H1 (cell line): ENCODE results near the gene TACSTD2. TPM values are rescaled to one million over a fixed set of nuclear protein-coding genes. Genes with fewer than 3 reads are reported as not detected.

ENCODE experiments used
- CTCF ChIA-PET: fragments of 300-600 bp; sonication (Branson Sonifier 250); formaldehyde crosslinking; loops from one replicate; lab custom pipeline; 2021; ENCODE audit not compliant: partially characterized antibody; lab: Charles Lee
- POLR2A ChIA-PET: fragments of 300-600 bp; sonication (Branson Sonifier 250); formaldehyde crosslinking; loops from one replicate; lab custom pipeline; 2021; ENCODE audit warnings: inconsistent platforms; ENCODE audit not compliant: partially characterized antibody; lab: Charles Lee
- DNase-seq, 2 experiments: peaks; one replicate each; pipeline versions ENCODE4 v3.0.0 to v3.0.0-alpha.2; 2010 to 2022; ENCODE audit warnings: low spot score in 2 of 2, low read depth in 1 of 2, mixed read lengths in 1 of 2
- FAIRE-seq: peaks from 2 replicates; lab custom pipeline; 2011; peaks lifted over from hg19 to GRCh38; lab: Jason Lieb, UNC
- H2AFZ ChIP-seq: 2 replicates; pipeline ENCODE4 v1.8.1; 2012; ENCODE audit warnings: low read length, inconsistent platforms
- H2AK5ac ChIP-seq: 2 replicates; pipeline ENCODE4 v1.6.1; 2013; ENCODE audit warnings: low read depth, low read length
- H2BK120ac ChIP-seq: replicated peaks from 2 replicates; pipeline ENCODE3; 2013; ENCODE audit warnings: low read depth, low read length, inconsistent platforms
- H2BK12ac ChIP-seq: 2 replicates; pipeline ENCODE4 v1.6.1; 2013; ENCODE audit warnings: low read depth, low read length
- H2BK15ac ChIP-seq: 2 replicates; pipeline ENCODE4 v1.6.1; 2013; ENCODE audit warnings: low read length
- H2BK20ac ChIP-seq: 2 replicates; pipeline ENCODE4 v1.6.1; 2013; ENCODE audit warnings: low read length
- H2BK5ac ChIP-seq: 2 replicates; pipeline ENCODE4 v1.6.1; 2013; ENCODE audit warnings: low read depth, low read length
- H3K14ac ChIP-seq: 2 replicates; pipeline ENCODE4 v1.6.1; 2013; ENCODE audit warnings: inconsistent platforms; ENCODE audit not compliant: insufficient read length
- H3K18ac ChIP-seq: 2 replicates; pipeline ENCODE4 v1.6.1; 2013; ENCODE audit warnings: low read length; ENCODE audit errors: extremely low read depth
- H3K23ac ChIP-seq: 2 replicates; pipeline ENCODE4 v1.6.1; 2013; ENCODE audit warnings: inconsistent platforms; ENCODE audit not compliant: insufficient read length
- H3K23me2 ChIP-seq: 2 replicates; pipeline ENCODE4 v1.6.1; 2013; ENCODE audit warnings: low read depth, low read length
- H3K27ac ChIP-seq: 2 replicates; pipeline ENCODE4 v1.6.1; 2011; ENCODE audit warnings: low read depth, low read length, inconsistent platforms
- H3K27me3 ChIP-seq, 4 experiments: replicated peaks in 1 of 4; 1 replicate in 1 of 4; 2 replicates in 3 of 4; pipeline versions ENCODE4 v1.6.1 to v1.8.1; 2011 to 2013; ENCODE audit warnings: low read length in 3 of 4, mild to moderate bottlenecking in 3 of 4, inconsistent platforms in 2 of 4, mixed read lengths in 2 of 4, moderate library complexity in 1 of 4; ENCODE audit not compliant: control insufficient read depth in 3 of 4, insufficient read depth in 3 of 4; ENCODE audit errors: extremely low read depth in 1 of 4
- H3K36me3 ChIP-seq, 4 experiments: 2 replicates each; pipeline versions ENCODE4 v1.6.1 to v1.8.1; 2011 to 2013; ENCODE audit warnings: mild to moderate bottlenecking in 4 of 4, low read length in 3 of 4, moderate library complexity in 2 of 4, control low read depth in 1 of 4, inconsistent platforms in 1 of 4; ENCODE audit not compliant: insufficient read depth in 4 of 4, control insufficient read depth in 2 of 4
- H3K4ac ChIP-seq: replicated peaks from 2 replicates; pipeline ENCODE3; 2013; ENCODE audit warnings: low read length, low read depth, mixed read lengths, inconsistent platforms; ENCODE audit not compliant: insufficient read length
- H3K4me1 ChIP-seq, 4 experiments: replicated peaks in 1 of 4; 1 replicate in 1 of 4; 2 replicates in 3 of 4; pipeline versions ENCODE4 v1.6.1 to v1.8.1; 2011 to 2013; ENCODE audit warnings: low read length in 3 of 4, inconsistent platforms in 2 of 4, mixed read lengths in 1 of 4; ENCODE audit not compliant: insufficient read depth in 4 of 4, control insufficient read depth in 3 of 4
- H3K4me2 ChIP-seq, 2 experiments: 2 replicates each; pipeline versions ENCODE4 v1.6.1 to v1.8.1; 2011 to 2013; ENCODE audit warnings: low read depth in 2 of 2, low read length in 2 of 2, control low read depth in 1 of 2, inconsistent platforms in 1 of 2, mild to moderate bottlenecking in 1 of 2; ENCODE audit not compliant: insufficient read depth in 1 of 2
- H3K4me3 ChIP-seq, 4 experiments: fragments of 200-600, 300-600 bp in 1 of 4; sonication (generic), shearing (Covaris generic), sonication (Bioruptor Twin) in 1 of 4; 2 replicates each; pipeline versions ENCODE4 v1.5.1 to v1.8.1; 2011 to 2016; ENCODE audit warnings: low read length in 4 of 4, low read depth in 3 of 4, control low read depth in 2 of 4, inconsistent platforms in 2 of 4, mild to moderate bottlenecking in 2 of 4, mixed read lengths in 1 of 4, moderate library complexity in 1 of 4; ENCODE audit not compliant: insufficient read depth in 2 of 4; ENCODE audit errors: extremely low read depth in 1 of 4
- H3K56ac ChIP-seq: replicated peaks from 2 replicates; pipeline ENCODE3; 2013; ENCODE audit warnings: low read depth, mild to moderate bottlenecking, mixed read lengths, low read length, inconsistent platforms; ENCODE audit not compliant: insufficient read length
- H3K79me1 ChIP-seq: 2 replicates; pipeline ENCODE4 v1.6.1; 2013; ENCODE audit warnings: low read depth, low read length, control low read depth
- H3K79me2 ChIP-seq, 2 experiments: 2 replicates each; pipeline versions ENCODE4 v1.6.1 to v1.8.1; 2012 to 2013; ENCODE audit warnings: low read length in 2 of 2, mild to moderate bottlenecking in 2 of 2, inconsistent platforms in 1 of 2; ENCODE audit not compliant: insufficient read depth in 2 of 2, control insufficient read depth in 1 of 2
- H3K9ac ChIP-seq, 4 experiments: replicated peaks in 1 of 4; 1 replicate in 1 of 4; 2 replicates in 3 of 4; pipeline versions ENCODE4 v1.6.1 to v1.8.1; 2011 to 2013; ENCODE audit warnings: low read depth in 3 of 4, low read length in 3 of 4, control low read depth in 2 of 4, mild to moderate bottlenecking in 2 of 4, moderate library complexity in 2 of 4, inconsistent platforms in 1 of 4; ENCODE audit errors: extremely low read depth in 1 of 4
- H3K9me3 ChIP-seq, 2 experiments: 2 replicates each; pipeline versions ENCODE4 v1.6.1 to v1.8.1; 2012 to 2013; ENCODE audit warnings: mild to moderate bottlenecking in 2 of 2, moderate library complexity in 2 of 2, control low read depth in 1 of 2, inconsistent platforms in 1 of 2, low read depth in 1 of 2, low read length in 1 of 2, mixed read lengths in 1 of 2; ENCODE audit not compliant: insufficient read depth in 2 of 2
- H4K20me1 ChIP-seq, 2 experiments: replicated peaks in 1 of 2; 2 replicates each; pipeline versions ENCODE3 to v1.8.1; 2011 to 2013; ENCODE audit warnings: inconsistent platforms in 2 of 2, low read length in 2 of 2, mild to moderate bottlenecking in 1 of 2; ENCODE audit not compliant: insufficient read depth in 2 of 2, control insufficient read depth in 1 of 2
- H4K5ac ChIP-seq: 2 replicates; pipeline ENCODE4 v1.6.1; 2013; ENCODE audit warnings: low read length, low read depth, mixed read lengths, inconsistent platforms; ENCODE audit not compliant: insufficient read length
- H4K8ac ChIP-seq: 2 replicates; pipeline ENCODE4 v1.8.0; 2013; ENCODE audit warnings: mild to moderate bottlenecking, moderate library complexity, low read length, inconsistent platforms; ENCODE audit not compliant: insufficient read depth; ENCODE audit errors: extremely low read depth
- H4K91ac ChIP-seq: replicated peaks from 2 replicates; pipeline ENCODE3; 2013; ENCODE audit warnings: low read length, mixed read lengths, inconsistent platforms; ENCODE audit not compliant: insufficient read length
- BACH1 ChIP-seq: IDR thresholded peaks from 2 replicates; pipeline ENCODE4 v1.6.1; 2012; ENCODE audit warnings: low read length, improper control_type of control experiment
- CHD1 ChIP-seq: IDR thresholded peaks from 2 replicates; pipeline ENCODE4 v1.6.1; 2012; ENCODE audit warnings: low read depth, low read length, improper control_type of control experiment
- HDAC6 ChIP-seq: IDR thresholded peaks from one replicate; pipeline ENCODE4 v1.7.1; 2012; ENCODE audit warnings: low read depth, mild to moderate bottlenecking, inconsistent platforms, low read length, moderate library complexity
- PHF8 ChIP-seq: fragments of 200-600 bp; sonication (generic); conservative IDR thresholded peaks from 2 replicates; pipeline ENCODE4 v1.7.1; 2012; ENCODE audit warnings: low read depth, mild to moderate bottlenecking, inconsistent platforms, low read length, moderate library complexity
- RAD21 ChIP-seq, 2 experiments: IDR thresholded peaks in 1 of 2; conservative IDR thresholded peaks in 1 of 2; 2 replicates each; pipeline ENCODE4 v1.6.1; 2011; ENCODE audit warnings: low read depth in 2 of 2, low read length in 2 of 2, improper control_type of control experiment in 1 of 2, inconsistent platforms in 1 of 2, mild to moderate bottlenecking in 1 of 2, moderate library complexity in 1 of 2
- SAP30 ChIP-seq: fragments of 300-600 bp; sonication (generic); IDR thresholded peaks from 2 replicates; pipeline ENCODE4 v1.7.1; 2012; ENCODE audit warnings: low read length, moderate library complexity, mild to moderate bottlenecking, inconsistent platforms; ENCODE audit not compliant: insufficient read depth, insufficient replicate concordance
- SIRT6 ChIP-seq: IDR thresholded peaks from one replicate; pipeline ENCODE4 v1.7.1; 2012; ENCODE audit warnings: low read length, inconsistent platforms
- TBP ChIP-seq: IDR thresholded peaks from 2 replicates; pipeline ENCODE4 v1.6.1; 2011; ENCODE audit warnings: low read depth, low read length, improper control_type of control experiment
- WGBS, 2 experiments: shearing (Covaris generic) in 1 of 2; methylation state at CpG; one replicate each; pipeline versions ENCODE4 v1.1.6 to v1.1.7; 2013 to 2015; ENCODE audit warnings: low lambda C conversion rate in 2 of 2, mixed read lengths in 2 of 2, inconsistent platforms in 1 of 2, low coverage in 1 of 2, missing lambda C conversion rate in 1 of 2; ENCODE audit not compliant: insufficient replicate concordance in 2 of 2, insufficient coverage in 1 of 2, insufficient read length in 1 of 2; ENCODE audit errors: extremely low coverage in 1 of 2, missing lambda C conversion rate in 1 of 2; 5-methylcytosine and 5-hydroxymethylcytosine counted together
- polyA plus RNA-seq, 7 experiments: library from polyadenylated mRNA; depleted of rRNA in 3 of 7; stranded (reverse) in 5 of 7; unstranded in 2 of 7; fragments of >200 nt in 5 of 7; fragments of 200-250 nt in 2 of 7; gene quantifications; 1 replicate in 5 of 7; 2 replicates in 1 of 7; 4 replicates in 1 of 7; pipeline versions ENCODE4 v1.2.1 to v1.2.3, GENCODE V29; 2011 to 2013; ENCODE audit warnings: missing spikeins in 2 of 7, mixed read lengths in 2 of 7
- total RNA-seq: library from RNA; stranded (reverse); fragmentation: NEBNext Ultra II Directional; extraction: Animal tissue kit (Norgen Biotek cat#: 25700); gene quantifications from 2 replicates; pipeline ENCODE4 v1.2.1, GENCODE V29; 2021

The TACSTD2 gene
- total and polyA plus RNA-seq, 2 of the 8 experiments (the other 6 are each of a cell fraction or from before 2014, with no cell fraction given) = 0.76 to 0.85 TPM

DNA sequence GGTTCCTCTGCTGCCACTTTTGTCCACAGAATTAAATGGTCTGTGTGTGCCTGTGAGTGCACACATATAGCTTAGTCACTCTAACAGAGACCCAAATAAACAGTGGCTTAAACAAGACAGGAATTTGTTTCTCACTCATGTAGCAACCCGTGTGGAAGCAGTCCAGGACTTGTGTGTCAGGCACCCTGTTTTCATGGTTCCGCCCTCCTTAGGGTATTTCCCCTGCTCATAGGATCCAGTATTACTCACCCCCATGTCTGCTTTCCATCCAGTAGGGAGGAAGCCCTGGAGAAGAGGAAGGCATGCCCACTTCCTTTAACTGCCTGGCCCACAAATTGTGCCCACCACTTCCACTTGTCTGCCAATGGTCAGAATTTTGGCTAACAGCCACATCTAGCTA is 41.3 kb upstream of the TACSTD2 start:
- DNase-seq (no peak), FAIRE-seq (no peak)

More for the DNA sequence above, 41.3 kb upstream of the TACSTD2 start:
- no peak overlapping the region for H3K9ac ChIP-seq
- no peak overlapping the region for H4K91ac ChIP-seq
- CTCF ChIA-PET = interaction anchor here (0.8 to 3.4 kb wide), 3 partner anchors 12 to 34 kb away, joined by 3 to 13 read pairs (median 5); no protein-coding TSS in a partner anchor
- no peak overlapping the region for H3K4me3 ChIP-seq
- no peak overlapping the region for H3K4ac ChIP-seq
- no peak overlapping the region for H3K14ac ChIP-seq
- no peak overlapping the region; the same call in 1 of the 2 replicates for H2BK15ac ChIP-seq
- H3K23me2 ChIP-seq = no peaks in the 10 kb centered on the region
- 85% methylated on average over 2 of the region's 2 CpGs; no CpG with 5 or more reads in 1 of the 2 experiments for WGBS, 2 experiments
- H3K27ac ChIP-seq = no peak overlapping the region
- no peak overlapping the region for H3K18ac ChIP-seq
- no peak overlapping the region for H3K23ac ChIP-seq
- H2BK12ac ChIP-seq = no peak overlapping the region
- H2BK120ac ChIP-seq = no peak overlapping the region
- no peaks in the 10 kb centered on the region for H4K20me1 ChIP-seq
- H3K79me1 ChIP-seq = no peaks in the 10 kb centered on the region
- H2AFZ ChIP-seq = no peak overlapping the region; the same call in 1 of the 2 replicates
- H2BK20ac ChIP-seq = no peak overlapping the region; the same call in 1 of the 2 replicates
- POLR2A ChIA-PET = interaction anchor here (0.7 kb wide), 1 partner anchor 26 kb away, joined by 3 read pairs; no protein-coding TSS in a partner anchor
- no peak overlapping the region for H3K56ac ChIP-seq
- no peaks in the 10 kb centered on the region for H3K79me2 ChIP-seq
- H2BK5ac ChIP-seq = no peak overlapping the region
- peaks cover 0 to 3% of the 10 kb centered on the region in 2 experiments; a peak in 1 of 4 replicates for H3K9me3 ChIP-seq
- no peaks in the 10 kb centered on the region for H3K36me3 ChIP-seq
- no peak overlapping the region for H4K5ac ChIP-seq
- TF ChIP-seq PHF8 (no peak), HDAC6 (no peak), TBP (no peak), BACH1 (no peak), CHD1 (no peak), RAD21 (IDR thresholded peaks at IDR 0.05 in 1 of 2, conservative IDR thresholded peaks at IDR 0.05 in 1 of 2; ENCODE audit: low read depth in 2 of 2, low read length in 2 of 2) (no peak), SIRT6 (no peak), SAP30 (no peak)
- H3K27me3 ChIP-seq = no peaks in the 10 kb centered on the region
- H4K8ac ChIP-seq = no peak overlapping the region
- no peak overlapping the region for H3K4me2 ChIP-seq
- no peak overlapping the region for H2AK5ac ChIP-seq
- peaks cover 0 to 11% (median 3%) of the 10 kb centered on the region in 4 experiments; a peak in 5 of 7 replicates for H3K4me1 ChIP-seq
